Body of pancreas (tissue), 4 donors: Measurements from ENCODE around the gene SLC35F3.

Experiments
- POLR2A ChIP-seq, 3 donors: fragments of 450-650 bp; IDR thresholded peaks; one replicate each; pipeline ENCODE4 v1.6.1; 2016; ENCODE audit warnings: antibody characterized with exemption in 3 of 3, mild to moderate bottlenecking in 2 of 3
- TF ChIP-seq, protein P1 (sequence below), 7 experiments: fragments of 450-650 bp in 4 of 7; fragments of 200-600 bp in 3 of 7; sonication (generic) in 3 of 7; IDR thresholded peaks; one replicate each; pipeline ENCODE4 v1.5.1; 2016 to 2019; ENCODE audit warnings: antibody characterized with exemption in 7 of 7

DNA sequence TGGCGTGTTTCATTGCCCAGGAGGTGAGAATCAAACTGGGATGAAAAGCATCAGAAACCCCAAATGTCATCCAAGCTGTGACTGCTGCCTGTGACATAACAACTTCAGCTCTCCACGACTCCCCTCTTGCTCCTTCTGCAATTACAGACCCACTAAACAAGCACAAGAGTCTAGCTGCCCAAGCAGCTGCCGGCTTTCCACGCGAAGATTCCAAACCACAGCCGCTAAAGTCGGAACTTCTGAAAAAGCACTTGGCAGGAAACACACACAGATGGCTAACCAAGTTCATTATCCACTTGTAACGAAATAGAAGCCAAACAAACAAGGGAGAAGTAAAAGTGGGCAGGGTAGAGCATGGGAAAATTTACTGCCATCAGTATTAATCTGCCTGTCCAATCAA is 198.1 kb downstream of the SLC35F3 start:
- TF ChIP-seq, protein P1, sequence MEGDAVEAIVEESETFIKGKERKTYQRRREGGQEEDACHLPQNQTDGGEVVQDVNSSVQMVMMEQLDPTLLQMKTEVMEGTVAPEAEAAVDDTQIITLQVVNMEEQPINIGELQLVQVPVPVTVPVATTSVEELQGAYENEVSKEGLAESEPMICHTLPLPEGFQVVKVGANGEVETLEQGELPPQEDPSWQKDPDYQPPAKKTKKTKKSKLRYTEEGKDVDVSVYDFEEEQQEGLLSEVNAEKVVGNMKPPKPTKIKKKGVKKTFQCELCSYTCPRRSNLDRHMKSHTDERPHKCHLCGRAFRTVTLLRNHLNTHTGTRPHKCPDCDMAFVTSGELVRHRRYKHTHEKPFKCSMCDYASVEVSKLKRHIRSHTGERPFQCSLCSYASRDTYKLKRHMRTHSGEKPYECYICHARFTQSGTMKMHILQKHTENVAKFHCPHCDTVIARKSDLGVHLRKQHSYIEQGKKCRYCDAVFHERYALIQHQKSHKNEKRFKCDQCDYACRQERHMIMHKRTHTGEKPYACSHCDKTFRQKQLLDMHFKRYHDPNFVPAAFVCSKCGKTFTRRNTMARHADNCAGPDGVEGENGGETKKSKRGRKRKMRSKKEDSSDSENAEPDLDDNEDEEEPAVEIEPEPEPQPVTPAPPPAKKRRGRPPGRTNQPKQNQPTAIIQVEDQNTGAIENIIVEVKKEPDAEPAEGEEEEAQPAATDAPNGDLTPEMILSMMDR (IDR thresholded peaks at IDR 0.05), result no peak
- no peak for TF ChIP-seq POLR2A (IDR thresholded peaks at IDR 0.05)
